CD4-positive, alpha-beta T cell treated with Interleukin-1 beta for 1 hour (primary cell): ENCODE data around the gene CYP27B1.
"Not testable (repeated sequence)": the region's sequence is repeated elsewhere in the genome, so short reads cannot be mapped to it uniquely, and the experiment has no call there.

Experiments
- DNase-seq, 2 donors: peaks; one replicate each; pipeline ENCODE4 v3.0.0-alpha.2; 2020 to 2022

CYP27B1 gene

DNA sequence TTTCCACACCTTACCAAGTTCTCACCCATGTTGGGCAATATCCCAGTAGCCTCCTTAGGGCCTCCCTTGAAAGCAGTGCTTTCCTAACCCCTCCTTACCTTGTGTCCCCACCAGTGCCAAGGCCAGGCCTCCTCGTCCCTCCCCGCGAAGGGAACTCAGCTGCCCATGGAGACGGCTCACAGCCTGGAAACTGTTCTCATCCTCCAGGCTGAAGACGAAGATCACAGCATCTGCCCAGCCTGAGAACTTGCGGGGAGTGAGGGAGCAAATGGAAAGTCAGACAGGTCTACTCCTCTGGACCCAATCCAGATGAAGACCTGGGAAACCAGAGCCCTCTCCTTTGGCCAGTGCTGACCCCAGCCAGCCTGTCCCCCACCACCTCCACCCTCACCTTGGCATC lies 33.0 kb downstream of the CYP27B1 start:
- DNase-seq, result no peak

GRCh38 chr12:57732726-57733593 lies 33.9 kb downstream of the CYP27B1 start:
- no peak for DNase-seq

DNA sequence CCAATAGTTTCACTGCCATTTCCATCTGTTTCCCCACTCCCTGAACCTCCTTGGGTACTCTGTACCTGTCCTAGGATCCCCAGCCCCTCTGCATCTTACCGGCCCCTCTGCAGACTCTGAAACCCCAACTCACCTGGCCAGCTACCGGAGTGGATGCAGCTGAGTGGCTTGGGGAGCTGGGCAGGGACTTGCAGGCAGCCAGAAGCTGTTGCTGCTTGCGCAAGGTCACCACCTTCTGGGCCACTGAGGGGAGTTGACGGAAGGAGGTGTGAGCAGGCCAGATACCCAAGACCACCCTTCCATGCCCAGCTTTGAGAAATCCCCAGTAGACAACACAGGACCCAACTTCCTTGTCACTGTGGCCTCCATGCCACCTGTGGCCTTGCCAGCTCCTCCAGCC lies 34.6 kb downstream of the CYP27B1 start:
- DNase-seq, result no peak

DNA sequence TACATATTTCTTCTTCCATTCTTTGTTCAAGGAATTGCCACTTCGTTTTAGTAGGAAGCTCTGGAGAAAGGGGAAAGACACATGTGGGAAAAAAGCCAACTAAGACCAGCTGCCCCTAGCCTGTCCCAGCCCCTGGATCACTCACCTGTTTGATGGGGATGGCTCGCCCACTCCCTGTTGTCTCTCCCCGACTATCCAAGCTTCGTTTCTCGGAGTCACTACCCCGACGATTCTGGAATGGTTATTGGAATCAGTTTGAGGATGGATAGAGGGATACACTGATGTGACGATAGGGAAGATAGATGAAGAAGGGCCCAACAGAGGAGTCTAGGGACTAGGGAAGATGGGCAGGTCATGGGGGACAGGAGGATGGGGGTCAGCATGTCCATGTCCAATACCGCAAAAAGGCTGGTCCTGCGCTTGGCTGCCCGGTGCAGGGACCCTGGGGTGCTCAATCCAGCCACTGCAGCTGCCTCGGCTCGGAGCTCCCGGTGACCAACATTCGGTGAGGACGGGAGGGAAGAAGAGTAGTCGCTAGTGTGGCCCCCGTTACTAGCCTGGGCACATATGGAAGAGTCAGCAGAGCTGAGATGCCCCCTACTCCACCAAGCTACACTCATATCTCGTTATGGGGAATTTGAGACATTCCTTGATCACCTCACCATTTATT lies 35.3 kb downstream of the CYP27B1 start:
- DNase-seq, result no peak

- no peak for DNase-seq
These were observed 36.4 kb downstream of the CYP27B1 start for GRCh38 chr12:57730336-57731067.

- DNase-seq, result no peak
These were observed 37.5 kb downstream of the CYP27B1 start for GRCh38 chr12:57729321-57729844.

DNA sequence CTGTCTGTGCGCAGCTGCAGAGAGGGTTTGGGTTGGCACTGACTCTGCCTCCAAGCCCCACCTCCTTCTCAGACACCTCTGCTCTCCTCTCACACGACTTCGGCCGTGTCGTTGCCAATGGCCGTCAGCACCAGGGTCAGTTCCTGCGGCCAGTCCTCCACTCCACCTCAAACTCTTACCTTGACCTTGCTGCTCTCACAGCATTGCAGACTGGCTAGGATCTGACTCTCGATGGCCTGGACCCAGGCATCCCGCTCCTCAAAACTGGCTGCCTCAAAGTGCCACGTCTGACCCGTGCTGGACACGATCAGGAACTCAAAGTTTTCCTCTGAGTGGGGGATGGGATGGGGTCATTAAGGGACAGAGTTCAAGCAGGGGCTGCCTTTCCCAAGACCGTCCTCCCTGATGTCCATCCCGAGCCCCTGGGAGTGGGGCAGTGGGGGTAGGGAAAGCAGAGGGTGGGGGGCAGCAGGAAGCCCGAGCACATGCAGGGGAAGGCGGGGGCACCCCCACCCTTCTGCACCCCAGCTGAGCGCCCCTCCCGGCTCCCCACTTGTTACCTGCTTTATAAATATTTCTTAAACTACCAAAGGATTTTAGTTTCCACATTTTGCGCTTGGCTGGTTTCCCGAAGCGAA lies 39.0 kb downstream of the CYP27B1 start:
- no peak for DNase-seq

DNA sequence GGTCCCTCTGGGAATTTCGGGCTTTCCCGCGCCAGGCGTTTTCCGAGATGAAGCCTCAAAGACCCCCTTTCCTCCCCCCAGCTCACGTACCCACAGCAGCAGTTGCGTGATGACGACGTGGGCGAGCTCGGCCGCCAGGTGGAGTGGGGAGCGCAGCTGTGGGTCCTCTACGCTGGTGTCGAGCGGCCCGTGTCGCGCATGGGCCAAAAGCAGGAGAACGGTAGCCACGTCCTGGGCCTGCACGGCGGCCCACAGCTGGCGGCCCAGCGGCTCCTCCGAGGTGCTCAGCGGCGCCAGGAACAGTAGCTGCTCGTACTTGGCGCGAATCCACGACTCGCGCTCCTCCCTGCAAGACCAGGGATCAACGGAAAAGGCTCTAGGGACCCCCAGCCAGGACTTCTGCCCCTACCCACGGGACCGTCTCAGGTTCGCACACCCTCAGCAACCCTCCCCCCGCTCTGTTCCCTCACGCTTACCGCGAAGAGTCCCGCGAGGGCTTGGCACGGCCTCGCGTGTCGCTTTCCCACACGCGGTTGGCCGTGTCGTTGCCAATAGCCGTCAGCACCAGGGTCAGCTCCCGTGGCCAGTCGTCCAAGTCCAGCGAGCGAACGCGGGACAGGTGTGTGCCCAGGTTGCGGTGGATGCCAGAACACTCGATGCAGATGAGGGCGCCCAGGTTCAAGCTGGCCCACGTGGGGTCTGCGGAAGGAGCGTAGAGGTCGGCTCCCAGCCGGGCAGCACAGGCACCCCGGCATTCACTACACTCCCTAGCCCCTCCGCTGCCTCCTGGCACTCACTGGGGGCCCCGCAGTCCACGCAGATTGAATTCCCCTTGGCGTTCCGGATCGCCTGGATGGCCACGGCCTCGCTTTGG lies 39.8 kb downstream of the CYP27B1 start:
- no peak for DNase-seq

DNA sequence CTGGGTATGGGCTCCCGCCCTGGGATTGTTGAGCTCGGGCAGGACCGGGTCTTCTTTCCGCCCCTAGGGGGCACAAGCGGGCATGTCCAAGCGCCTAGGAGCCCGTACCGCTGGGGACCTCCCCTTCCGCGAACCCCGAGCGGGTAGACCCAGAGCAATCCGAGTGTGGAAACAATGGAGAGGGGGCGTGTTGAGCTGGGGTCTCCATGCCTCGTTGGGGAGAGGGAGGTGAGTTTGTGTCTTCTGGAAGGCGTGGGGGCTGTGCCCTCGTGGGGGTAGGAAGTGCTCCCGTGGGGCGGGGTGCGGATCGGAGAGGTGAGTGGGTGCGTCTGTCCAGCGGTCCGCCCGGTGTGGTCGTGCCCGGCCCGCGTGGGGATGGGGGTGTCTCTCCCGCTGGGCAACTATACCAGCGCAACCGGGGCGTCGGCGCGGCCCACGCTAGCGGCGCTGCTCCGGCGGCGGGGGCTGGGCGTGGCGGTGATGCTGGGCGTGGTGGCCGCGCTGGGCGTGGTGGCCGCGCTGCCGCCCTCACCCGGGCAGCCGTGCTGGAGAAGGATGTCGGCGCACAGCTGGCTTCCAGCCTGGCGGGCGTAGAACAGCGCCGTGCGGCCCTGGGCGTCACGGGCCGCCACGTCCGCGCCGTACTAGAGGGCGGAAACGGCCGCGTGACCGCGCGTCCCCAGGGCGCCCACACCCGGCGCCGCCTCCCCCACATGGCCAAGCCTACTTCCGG lies 40.6 kb downstream of the CYP27B1 start:
- DNase-seq, result peak in 1 of 2 donors; percentile 36

- no peak for DNase-seq
These were observed 41.1 kb downstream of the CYP27B1 start for GRCh38 chr12:57725851-57726150.

DNA sequence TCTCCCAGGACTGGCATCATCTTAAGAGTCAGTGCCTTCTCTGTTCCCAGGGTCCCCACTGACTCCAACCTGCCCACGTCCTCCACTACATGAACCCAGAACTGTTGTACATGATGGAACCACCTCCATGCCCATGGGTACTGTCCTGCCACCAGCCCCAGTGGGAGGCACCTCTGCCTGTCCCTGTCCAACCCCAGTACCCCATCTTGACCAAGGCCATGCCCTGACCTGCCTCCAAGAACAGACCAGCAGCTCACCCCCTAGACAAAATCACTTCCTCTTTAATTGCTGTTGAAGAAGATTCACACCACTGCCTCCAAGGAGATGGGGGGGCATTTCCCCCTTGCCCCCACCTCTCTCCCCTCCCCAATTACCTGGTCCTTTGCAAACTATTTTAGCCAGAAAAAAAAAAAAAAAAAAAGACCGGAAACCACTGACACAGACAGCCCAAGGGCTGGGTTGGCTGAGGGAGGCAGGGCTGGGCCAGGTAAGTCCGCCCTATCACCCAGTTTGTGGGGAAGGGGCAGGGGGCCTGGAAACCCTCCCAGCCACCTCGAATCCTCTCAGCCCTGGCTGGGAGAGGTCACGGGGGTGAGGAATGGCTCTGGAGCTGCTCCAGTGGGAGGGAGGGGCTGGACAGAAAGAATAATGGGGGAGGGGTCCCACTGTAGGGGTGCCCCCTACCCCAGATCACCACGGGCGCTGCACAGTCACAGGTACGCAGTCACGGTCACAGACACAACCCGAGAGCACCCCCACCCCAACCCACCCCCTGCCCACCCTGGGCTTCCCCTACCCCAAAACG lies 41.7 kb downstream of the CYP27B1 start:
- no peak for DNase-seq

- DNase-seq, result no peak
These were observed 42.6 kb downstream of the CYP27B1 start for GRCh38 chr12:57724003-57724935.

DNA sequence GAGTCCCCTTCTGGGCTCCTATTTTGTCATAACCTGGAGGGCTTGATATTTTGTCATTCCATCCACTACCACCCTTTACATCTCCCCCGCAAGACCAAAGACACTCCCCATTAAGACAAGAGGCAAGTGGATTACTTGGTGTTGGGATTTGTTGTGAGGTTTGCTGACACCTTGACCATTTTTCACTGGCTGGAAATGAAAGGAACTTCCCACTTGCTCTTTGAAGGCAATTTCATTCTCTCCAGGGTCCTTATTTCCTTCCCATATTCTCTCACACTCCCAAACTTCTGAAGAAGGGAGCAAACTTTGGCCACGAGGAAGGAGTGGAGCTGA lies 43.3 kb downstream of the CYP27B1 start:
- no peak for DNase-seq

DNA sequence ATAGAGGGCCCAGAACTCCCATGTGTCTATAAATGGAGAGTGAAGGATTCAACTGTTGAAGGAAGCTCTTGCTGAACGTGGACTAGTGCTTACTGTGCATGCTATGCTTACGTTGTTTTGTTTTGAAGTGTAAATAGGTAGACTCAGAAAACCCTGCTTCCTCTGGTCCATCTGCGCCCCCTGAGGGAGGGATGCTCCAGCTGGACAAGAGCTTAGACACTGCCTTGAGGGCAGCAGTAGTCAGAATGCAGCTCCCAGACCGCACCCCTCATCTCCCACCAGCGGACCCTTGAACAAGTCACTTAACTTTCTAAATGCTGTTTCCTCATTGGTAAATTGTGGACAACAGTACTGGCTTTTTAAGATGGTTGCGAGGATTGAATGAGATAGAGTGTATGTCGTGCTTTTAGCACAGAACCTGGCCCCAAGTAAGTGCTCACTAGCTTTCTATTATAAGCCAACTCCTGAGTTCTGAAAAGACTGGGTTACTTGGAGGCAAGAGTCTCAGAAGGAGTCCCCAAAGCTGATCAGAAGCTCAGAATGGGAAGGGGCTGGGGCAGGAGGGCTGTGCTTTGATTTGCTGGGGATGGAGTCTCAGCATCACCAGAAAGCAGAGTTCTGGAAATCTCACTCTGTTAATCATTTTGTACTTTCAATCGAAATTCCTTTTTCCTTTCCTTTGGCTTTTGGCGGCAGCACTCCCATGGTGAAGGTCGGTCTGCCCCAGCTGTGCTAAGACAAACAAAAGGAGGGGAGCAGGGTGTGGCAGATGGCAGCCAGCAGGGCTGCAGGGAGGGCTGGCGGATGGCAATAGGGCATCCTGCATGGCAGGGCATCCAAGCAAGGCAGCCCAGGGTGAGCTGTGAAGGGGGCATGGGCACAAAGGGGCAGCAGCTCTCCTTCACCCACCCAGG lies 43.9 kb downstream of the CYP27B1 start:
- DNase-seq, result no peak

DNA sequence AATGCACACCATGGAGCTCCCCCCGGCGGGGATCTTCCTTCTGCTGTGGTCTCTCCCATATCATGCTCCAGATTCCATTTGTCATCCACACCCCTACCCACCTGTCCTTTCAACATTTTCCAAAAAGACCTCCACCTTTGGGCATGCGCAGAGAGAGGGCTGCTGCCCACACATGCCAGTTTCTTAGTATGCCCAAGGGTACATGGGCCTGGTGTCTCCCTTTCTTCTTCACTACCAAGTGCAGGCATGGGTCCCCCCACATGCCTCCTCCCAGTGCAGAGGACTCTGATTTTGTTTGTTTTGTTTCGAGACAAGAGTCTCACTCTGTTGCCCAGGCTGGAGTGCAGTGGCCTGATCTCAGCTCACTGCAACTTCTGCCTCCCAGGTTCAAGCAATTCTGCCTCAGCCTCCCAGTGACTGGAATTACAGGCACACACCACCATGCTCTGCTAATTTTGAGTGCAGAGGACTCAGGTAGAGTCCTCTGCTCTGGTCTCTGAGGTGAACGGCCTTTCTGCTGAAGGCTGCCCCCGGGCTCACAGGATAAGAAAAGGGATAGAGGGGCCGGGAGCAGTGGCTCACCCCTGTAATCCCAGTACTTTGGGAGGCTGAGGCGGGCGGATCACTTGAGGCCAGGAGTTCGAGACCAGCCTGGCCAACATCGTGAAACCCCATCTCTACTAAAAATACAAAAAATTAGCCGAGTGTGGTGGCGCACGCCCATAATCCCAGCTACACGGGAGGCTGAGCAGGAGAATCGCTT lies 44.9 kb downstream of the CYP27B1 start:
- not testable (repeated sequence) for DNase-seq

DNA sequence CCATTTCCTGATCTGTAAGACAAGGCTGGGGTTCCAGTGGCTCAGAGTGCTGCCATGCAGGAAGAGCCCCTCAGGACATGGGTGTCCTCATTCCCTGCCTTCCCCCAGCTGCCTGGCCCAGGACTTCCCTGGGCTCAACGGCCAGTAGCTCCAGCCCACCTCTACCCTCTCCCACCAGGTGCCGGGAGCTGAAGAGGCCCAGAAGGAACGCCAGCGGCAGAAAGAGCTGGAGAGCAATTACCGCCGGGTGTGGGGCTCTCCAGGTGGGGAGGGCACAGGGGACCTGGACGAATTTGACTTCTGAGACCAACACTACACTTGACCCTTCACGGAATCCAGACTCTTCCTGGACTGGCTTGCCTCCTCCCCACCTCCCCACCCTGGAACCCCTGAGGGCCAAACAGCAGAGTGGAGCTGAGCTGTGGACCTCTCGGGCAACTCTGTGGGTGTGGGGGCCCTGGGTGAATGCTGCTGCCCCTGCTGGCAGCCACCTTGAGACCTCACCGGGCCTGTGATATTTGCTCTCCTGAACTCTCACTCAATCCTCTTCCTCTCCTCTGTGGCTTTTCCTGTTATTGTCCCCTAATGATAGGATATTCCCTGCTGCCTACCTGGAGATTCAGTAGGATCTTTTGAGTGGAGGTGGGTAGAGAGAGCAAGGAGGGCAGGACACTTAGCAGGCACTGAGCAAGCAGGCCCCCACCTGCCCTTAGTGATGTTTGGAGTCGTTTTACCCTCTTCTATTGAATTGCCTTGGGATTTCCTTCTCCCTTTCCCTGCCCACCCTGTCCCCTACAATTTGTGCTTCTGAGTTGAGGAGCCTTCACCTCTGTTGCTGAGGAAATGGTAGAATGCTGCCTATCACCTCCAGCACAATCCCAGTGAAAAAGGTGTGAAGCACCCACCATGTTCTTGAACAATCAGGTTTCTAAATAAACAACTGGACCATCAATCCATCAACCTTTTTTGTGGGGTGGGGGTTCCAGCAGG lies 46.0 kb downstream of the CYP27B1 start:
- DNase-seq, result no peak
